Mucosa of rectum (tissue), 2 donors: Measurements from ENCODE around the gene ERCC4.

Experiments
- H3K27ac ChIP-seq, 2 donors: one replicate each; pipeline ENCODE4 v1.7.0; 2013; ENCODE audit warnings: inconsistent platforms in 2 of 2, low read depth in 2 of 2, low read length in 2 of 2
- H3K27me3 ChIP-seq, 2 donors: one replicate each; pipeline ENCODE4 v1.7.0; 2013; ENCODE audit warnings: low read length in 2 of 2; ENCODE audit not compliant: control insufficient read depth in 2 of 2, insufficient read depth in 2 of 2
- H3K36me3 ChIP-seq, 2 donors: one replicate each; pipeline ENCODE4 v1.7.0; 2013; ENCODE audit warnings: low read length in 2 of 2; ENCODE audit not compliant: control insufficient read depth in 2 of 2, insufficient read depth in 2 of 2
- H3K4me1 ChIP-seq, 2 donors: one replicate each; pipeline ENCODE4 v1.7.0; 2013; ENCODE audit warnings: low read length in 2 of 2, mild to moderate bottlenecking in 1 of 2; ENCODE audit not compliant: control insufficient read depth in 2 of 2, insufficient read depth in 2 of 2
- H3K4me3 ChIP-seq, 2 donors: one replicate each; pipeline ENCODE4 v1.7.0; 2013; ENCODE audit warnings: low read length in 2 of 2
- H3K9ac ChIP-seq, 2 donors: one replicate each; pipeline ENCODE4 v1.7.0; 2013; ENCODE audit warnings: low read length in 2 of 2, low read depth in 1 of 2, mild to moderate bottlenecking in 1 of 2
- H3K9me3 ChIP-seq, 2 donors: one replicate each; pipeline ENCODE4 v1.7.0; 2013; ENCODE audit warnings: low read length in 2 of 2; ENCODE audit not compliant: control insufficient read depth in 2 of 2
- donor health status: healthy.
- donor health status: Normal muscosa, but diverticular disease.

ERCC4 gene

DNA sequence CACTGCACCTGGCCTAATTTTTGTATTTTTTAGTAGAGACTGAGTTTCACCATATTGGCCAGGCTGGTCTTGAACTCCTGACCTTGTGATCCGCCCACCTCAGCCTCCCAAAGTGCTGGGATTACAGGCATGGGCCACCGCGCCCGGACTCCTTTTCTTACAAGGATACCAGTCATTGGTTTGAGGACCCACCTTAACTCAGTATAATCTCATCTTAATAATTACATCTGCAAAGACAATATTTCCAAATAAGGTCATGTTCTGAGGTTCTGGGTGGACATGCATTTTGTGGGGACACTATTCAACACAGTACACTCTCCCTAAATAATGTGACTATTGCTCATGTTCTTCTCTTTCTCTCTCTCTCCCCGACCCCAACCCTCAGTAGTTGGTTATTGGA, 63.7 kb downstream of the ERCC4 start:
- Histone ChIP-seq H3K36me3 (no peaks in the 10 kb centered on the region), H3K4me3 (no peak overlapping the region), H3K27ac (no peak overlapping the region), H3K9ac (no peak overlapping the region), H3K27me3 (no peaks in the 10 kb centered on the region), H3K4me1 (no peaks in the 10 kb centered on the region), H3K9me3 (peaks cover 0 to 4% of the 10 kb centered on the region in 2 donors)

- H3K4me3 ChIP-seq: no peak overlapping the region
These were observed 64.8 kb downstream of the ERCC4 start for GRCh38 chr16:13984794-13985193.

DNA sequence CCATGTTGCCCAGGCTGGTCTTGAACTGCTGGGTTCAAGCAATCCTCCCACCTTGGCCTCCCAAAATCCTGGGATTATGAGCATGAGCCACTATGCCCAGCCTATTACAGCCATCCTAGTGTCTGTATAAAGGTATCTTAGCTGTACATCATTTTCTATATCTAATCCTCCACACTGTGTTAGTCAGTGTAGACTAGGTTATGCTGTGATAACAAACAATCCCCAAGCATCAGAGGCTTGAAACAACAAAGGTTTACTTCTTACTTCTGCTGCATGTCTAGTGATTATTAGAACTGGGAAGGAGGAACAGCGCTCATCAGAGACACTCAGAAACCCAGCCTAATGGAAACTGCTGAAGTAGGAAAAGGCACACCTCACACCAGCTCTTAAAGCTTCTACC, 68.1 kb downstream of the ERCC4 start:
- H3K4me3 ChIP-seq: no peak overlapping the region
- peaks cover 0 to 4% of the 10 kb centered on the region in 2 donors for H3K9me3 ChIP-seq
- H3K27ac ChIP-seq: no peak overlapping the region
- H3K9ac ChIP-seq: no peak overlapping the region
- H3K36me3 ChIP-seq: no peaks in the 10 kb centered on the region
- H3K27me3 ChIP-seq: no peaks in the 10 kb centered on the region
- H3K4me1 ChIP-seq: no peaks in the 10 kb centered on the region

More at GRCh38 chr16:13984794-13985193, 64.8 kb downstream of the ERCC4 start:
- no peak overlapping the region for H3K27ac ChIP-seq
- no peaks in the 10 kb centered on the region for H3K36me3 ChIP-seq
- H3K4me1 ChIP-seq: no peaks in the 10 kb centered on the region
- no peaks in the 10 kb centered on the region for H3K27me3 ChIP-seq
- peaks cover 0 to 4% of the 10 kb centered on the region in 2 donors for H3K9me3 ChIP-seq
- H3K9ac ChIP-seq: no peak overlapping the region

DNA sequence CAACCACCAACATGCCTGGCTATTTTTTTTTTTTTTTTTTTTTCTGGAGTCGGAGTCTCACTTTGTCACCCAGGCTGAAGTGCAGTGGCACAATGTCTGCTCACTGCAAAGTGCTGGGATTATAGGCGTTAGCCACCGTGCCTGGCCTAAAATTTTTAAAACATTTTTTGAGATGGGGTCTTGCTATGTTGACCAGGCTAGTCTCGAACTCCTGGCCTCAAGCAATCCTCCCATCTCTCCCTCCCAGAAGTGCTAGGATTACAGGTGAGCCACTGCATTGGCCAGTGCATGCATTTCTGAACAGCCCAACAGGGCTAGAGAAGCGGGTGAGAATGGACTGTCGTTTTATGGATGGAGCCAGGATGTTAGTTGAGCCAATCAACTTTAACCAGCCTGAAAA, 72.4 kb downstream of the ERCC4 start:
- H3K36me3 ChIP-seq: no peaks in the 10 kb centered on the region
- no peaks in the 10 kb centered on the region for H3K27me3 ChIP-seq
- H3K9ac ChIP-seq: no peak overlapping the region
- H3K4me1 ChIP-seq: no peaks in the 10 kb centered on the region
- H3K9me3 ChIP-seq: peaks cover 0 to 4% of the 10 kb centered on the region in 2 donors
- H3K4me3 ChIP-seq: no peak overlapping the region
- H3K27ac ChIP-seq: no peak overlapping the region

DNA sequence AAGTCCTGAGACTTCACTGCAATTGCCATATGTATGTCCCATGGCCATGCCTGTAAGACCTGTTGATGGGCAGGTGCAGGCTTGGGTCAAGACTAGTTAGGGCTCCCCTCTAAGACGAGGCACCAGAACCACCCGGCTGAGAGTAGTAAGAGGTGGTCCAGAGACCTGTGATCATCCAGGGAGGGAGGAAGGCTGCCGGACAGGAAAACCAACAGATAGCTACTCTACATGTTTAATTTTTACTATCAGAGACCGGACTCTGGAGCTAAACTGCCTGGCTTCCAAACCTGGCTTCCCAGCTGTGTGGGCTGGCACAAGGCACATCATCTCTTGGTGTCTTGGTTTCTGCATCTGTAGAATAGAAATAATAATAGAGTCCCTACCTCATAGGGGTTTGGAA, 73.0 kb downstream of the ERCC4 start:
- no peak overlapping the region for H3K4me3 ChIP-seq
- peaks cover 0 to 4% of the 10 kb centered on the region in 2 donors for H3K4me1 ChIP-seq

DNA sequence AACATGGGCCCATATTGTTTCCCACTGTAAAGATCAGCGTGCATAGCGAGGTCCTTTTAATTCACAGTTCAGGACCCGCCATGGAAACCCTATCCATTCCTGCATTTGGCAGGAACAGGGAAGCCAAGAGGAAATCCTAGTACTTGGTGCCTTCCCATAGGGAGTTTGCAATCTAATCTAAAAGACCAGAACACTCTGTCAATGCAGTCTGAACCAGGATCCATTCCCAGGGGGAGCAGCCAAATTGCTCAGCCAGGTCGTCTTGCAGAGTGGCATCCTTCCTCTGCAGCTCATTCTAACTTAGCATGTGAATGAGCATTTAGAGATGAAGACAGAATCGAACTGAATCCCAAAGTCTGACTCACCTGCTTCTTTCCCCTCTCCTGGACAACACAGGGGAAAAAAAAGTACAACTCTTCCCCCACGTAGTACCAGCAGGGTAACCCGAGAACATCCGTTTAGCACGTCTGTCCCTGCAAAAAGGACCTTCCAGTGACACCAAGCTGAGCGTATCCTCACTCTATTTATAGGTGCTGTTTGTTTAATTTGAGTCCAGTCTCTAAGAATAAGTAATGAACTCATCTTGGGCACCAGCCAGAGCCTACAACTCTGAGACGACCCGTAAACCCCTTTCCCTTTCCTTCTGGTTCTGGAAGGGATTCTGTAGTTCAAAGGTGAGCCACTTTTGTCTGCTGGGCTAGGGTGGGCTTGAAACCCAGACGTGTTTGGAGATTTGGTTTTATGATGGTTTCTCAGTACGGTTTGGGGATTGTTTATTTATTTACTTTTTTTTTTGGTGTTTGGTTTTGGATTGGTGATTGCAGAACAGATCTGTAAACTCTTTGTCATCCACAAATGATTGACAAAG, 74.5 kb downstream of the ERCC4 start:
- Histone ChIP-seq H3K27ac (no peak overlapping the region), H3K9me3 (no peaks in the 10 kb centered on the region), H3K27me3 (no peaks in the 10 kb centered on the region), H3K9ac (no peak overlapping the region), H3K36me3 (no peaks in the 10 kb centered on the region), H3K4me1 (peaks cover 0 to 8% of the 10 kb centered on the region in 2 donors), H3K4me3 (no peak overlapping the region)

More for the DNA sequence above, 73.0 kb downstream of the ERCC4 start:
- Histone ChIP-seq H3K9me3 (peaks cover 0 to 3% of the 10 kb centered on the region in 2 donors), H3K27me3 (no peaks in the 10 kb centered on the region), H3K36me3 (no peaks in the 10 kb centered on the region), H3K27ac (no peak overlapping the region), H3K9ac (no peak overlapping the region)

DNA sequence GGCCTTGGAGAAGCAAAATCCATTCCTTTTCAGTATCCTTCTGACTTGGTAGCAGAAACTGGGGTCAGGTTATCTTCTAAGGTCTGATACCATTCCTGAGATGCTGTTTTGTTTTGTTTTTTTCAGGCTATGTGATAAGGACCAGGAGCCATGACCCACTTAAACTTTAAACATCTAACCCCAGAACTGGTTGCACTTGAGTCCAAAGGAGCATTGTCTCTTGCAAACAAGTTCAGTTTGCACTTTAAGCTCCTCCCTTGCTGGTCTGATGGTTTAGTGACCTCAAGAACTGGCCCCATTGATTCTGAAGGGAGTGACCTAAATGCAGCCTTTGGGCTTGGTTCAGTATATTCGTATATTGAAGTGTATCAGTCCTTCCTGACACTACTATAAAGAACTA, 75.2 kb downstream of the ERCC4 start:
- H3K27ac ChIP-seq: no peak overlapping the region
- no peaks in the 10 kb centered on the region for H3K36me3 ChIP-seq
- no peak overlapping the region for H3K9ac ChIP-seq
- peaks cover 0 to 8% of the 10 kb centered on the region in 2 donors for H3K4me1 ChIP-seq
- no peaks in the 10 kb centered on the region for H3K9me3 ChIP-seq
- no peaks in the 10 kb centered on the region for H3K27me3 ChIP-seq
- no peak overlapping the region for H3K4me3 ChIP-seq

GRCh38 chr16:13996778-13997288, 76.9 kb downstream of the ERCC4 start:
- Histone ChIP-seq H3K9ac (no peak overlapping the region), H3K9me3 (no peaks in the 10 kb centered on the region), H3K27ac (no peak overlapping the region), H3K36me3 (no peaks in the 10 kb centered on the region), H3K4me3 (no peak overlapping the region), H3K27me3 (no peaks in the 10 kb centered on the region), H3K4me1 (peaks cover 0 to 8% of the 10 kb centered on the region in 2 donors)

- Histone ChIP-seq H3K9me3 (no peaks in the 10 kb centered on the region), H3K27me3 (no peaks in the 10 kb centered on the region), H3K27ac (peak overlapping the region in 1 of 2 donors; percentile 10), H3K9ac (no peak overlapping the region), H3K4me1 (peaks cover 0 to 8% of the 10 kb centered on the region in 2 donors), H3K36me3 (no peaks in the 10 kb centered on the region), H3K4me3 (no peak overlapping the region)
These were observed 77.6 kb downstream of the ERCC4 start for GRCh38 chr16:13997526-13997925.

DNA sequence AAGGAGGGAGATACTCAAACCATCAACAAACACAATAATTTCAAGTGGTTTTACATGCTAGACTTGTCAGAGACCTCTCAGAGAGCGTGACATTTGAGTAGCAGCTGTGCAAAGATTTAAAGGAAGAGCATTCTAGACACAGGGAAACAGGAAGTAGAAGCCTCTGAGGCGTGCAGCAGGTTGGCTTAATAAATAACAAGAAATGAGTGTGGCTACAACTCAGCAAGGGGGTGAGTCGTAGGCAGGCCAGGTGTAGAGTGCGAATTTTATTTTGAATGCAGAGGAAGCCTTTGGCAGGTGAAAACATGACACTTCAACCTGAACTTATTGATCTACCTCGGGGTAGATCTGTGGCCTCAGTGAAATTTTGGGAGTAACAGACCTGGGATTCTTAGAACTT, 78.0 kb downstream of the ERCC4 start:
- Histone ChIP-seq H3K4me3 (no peak overlapping the region), H3K36me3 (no peaks in the 10 kb centered on the region), H3K4me1 (peaks cover 0 to 10% of the 10 kb centered on the region in 2 donors), H3K9me3 (no peaks in the 10 kb centered on the region), H3K9ac (no peak overlapping the region), H3K27ac (peak overlapping the region; percentile 10 to 13), H3K27me3 (no peaks in the 10 kb centered on the region)
